ENCODE measurements around the gene TMC7. TPM values are rescaled to one million over a fixed set of nuclear protein-coding genes. Genes with fewer than 3 reads are reported as not detected.

Gene TMC7
- total and polyA plus RNA-seq, 3 donors from 2014 or later = 9.8 to 33.0 (median 14.6) TPM

GRCh38 chr16:19006446-19007315 is 22.9 kb downstream of the TMC7 start:
- WGBS, 2 donors = 92 to 93% methylated on average over 17 to 20 of the region's 20 CpGs
- no peaks in the 10 kb centered on the region for H3K4me1 ChIP-seq
- no peaks in the 10 kb centered on the region for H3K36me3 ChIP-seq (ENCODE audit: low read depth, missing control alignments)
- intact Hi-C loops (cut with DNase I; ENCODE audit: low total_unique reads) = no loop called here
- H3K27ac ChIP-seq = no peak overlapping the region
- DNase-seq = no peak
- H3K9me3 ChIP-seq = no peaks in the 10 kb centered on the region
- TF ChIP-seq, protein P1, sequence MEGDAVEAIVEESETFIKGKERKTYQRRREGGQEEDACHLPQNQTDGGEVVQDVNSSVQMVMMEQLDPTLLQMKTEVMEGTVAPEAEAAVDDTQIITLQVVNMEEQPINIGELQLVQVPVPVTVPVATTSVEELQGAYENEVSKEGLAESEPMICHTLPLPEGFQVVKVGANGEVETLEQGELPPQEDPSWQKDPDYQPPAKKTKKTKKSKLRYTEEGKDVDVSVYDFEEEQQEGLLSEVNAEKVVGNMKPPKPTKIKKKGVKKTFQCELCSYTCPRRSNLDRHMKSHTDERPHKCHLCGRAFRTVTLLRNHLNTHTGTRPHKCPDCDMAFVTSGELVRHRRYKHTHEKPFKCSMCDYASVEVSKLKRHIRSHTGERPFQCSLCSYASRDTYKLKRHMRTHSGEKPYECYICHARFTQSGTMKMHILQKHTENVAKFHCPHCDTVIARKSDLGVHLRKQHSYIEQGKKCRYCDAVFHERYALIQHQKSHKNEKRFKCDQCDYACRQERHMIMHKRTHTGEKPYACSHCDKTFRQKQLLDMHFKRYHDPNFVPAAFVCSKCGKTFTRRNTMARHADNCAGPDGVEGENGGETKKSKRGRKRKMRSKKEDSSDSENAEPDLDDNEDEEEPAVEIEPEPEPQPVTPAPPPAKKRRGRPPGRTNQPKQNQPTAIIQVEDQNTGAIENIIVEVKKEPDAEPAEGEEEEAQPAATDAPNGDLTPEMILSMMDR (IDR thresholded peaks at IDR 0.05) = no peak
- TF ChIP-seq POLR2A (IDR thresholded peaks at IDR 0.05) = no peak
- no peaks in the 10 kb centered on the region for H3K27me3 ChIP-seq
- H3K4me3 ChIP-seq = no peak overlapping the region

DNA sequence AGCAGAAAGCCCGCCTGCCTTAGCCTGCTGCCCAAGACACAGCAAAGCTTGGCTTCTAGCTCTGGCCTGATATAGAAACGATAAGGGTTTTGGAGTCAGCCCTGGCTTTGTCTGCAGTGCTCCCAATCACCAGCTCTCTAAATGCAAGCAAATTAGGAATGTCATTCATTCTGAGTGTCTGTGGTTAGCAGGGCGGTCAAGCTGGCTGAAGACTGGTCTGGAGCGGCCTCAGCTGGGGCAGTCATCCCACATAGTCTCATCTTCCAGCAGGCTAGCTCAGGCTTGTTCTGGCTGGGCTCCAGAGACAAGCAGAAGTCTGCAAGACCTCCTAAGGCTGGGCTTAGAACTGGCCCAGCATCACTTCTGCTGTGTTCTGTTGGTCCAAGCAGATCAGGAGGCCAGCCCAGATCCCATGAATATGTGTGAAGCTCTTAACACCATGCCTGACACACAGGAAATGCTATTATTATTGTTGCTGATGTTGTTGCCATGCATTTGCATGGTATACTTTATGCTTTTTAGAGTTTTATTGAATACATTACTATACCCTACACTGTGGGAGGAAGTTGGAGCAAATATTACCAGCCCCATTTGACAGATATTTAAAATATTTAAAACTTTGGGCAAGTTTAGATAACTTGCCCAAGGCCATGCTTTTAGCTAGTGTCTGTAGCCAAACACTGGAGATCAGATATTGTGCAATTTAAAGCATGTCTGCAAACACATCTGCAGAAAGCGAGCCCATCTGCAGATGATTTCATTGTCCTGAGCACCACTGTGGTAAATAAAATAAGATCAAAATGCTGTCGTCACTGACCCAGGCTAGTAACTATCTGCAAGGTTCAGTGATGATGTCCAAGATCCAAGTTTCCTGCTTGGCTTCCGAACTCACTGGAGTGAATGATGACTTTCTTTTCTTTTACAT is 24.8 kb downstream of the TMC7 start:
- no peaks in the 10 kb centered on the region for H3K9me3 ChIP-seq
- no peak for DNase-seq
- intact Hi-C loops (cut with DNase I; ENCODE audit: low total_unique reads) = no loop called here
- H3K36me3 ChIP-seq (ENCODE audit: low read depth, missing control alignments) = no peaks in the 10 kb centered on the region
- WGBS, 2 donors = 88 to 89% methylated on average over 7 of the region's 7 CpGs
- H3K4me3 ChIP-seq = no peak overlapping the region
- no peaks in the 10 kb centered on the region for H3K27me3 ChIP-seq
- no peaks in the 10 kb centered on the region for H3K4me1 ChIP-seq
- H3K27ac ChIP-seq = no peak overlapping the region
- TF ChIP-seq, protein P1 (IDR thresholded peaks at IDR 0.05) = no peak
- TF ChIP-seq POLR2A (IDR thresholded peaks at IDR 0.05) = no peak

DNA sequence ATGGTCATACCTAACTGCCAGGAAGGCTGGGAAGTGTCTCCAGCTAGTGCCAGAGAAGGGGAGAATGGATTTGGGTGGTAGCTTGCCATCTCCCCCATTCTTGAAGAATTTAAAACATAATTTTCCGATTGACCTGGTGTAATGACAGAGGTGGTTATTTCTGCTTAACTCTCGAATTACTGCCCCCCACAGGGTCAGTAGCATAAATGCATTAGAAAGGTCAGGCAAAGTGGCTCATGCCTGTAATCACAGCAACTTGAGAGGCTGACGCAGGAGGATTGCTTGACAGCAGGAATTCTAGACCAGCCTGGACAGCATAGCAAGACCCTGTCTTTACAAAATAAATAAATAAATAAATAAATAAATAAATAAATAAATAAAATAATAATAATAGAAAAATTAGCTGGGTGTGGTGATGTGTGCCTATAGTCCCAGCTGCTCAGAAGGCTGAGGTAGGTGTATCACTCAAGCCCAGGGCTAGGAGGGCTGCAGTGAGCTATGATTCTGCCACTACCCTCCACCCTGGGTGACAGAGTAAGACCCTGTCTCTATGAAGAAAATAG is 27.5 kb downstream of the TMC7 start:
- H3K4me1 ChIP-seq = no peaks in the 10 kb centered on the region
- 89 to 96% methylated on average over 3 of the region's 3 CpGs for WGBS, 2 donors
- H3K27me3 ChIP-seq = no peaks in the 10 kb centered on the region
- no peak overlapping the region for H3K27ac ChIP-seq
- intact Hi-C loops (cut with DNase I; ENCODE audit: low total_unique reads) = no loop called here
- H3K36me3 ChIP-seq (ENCODE audit: low read depth, missing control alignments) = no peaks in the 10 kb centered on the region
- TF ChIP-seq, protein P1 (IDR thresholded peaks at IDR 0.05) = no peak
- TF ChIP-seq POLR2A (IDR thresholded peaks at IDR 0.05) = no peak
- no peaks in the 10 kb centered on the region for H3K9me3 ChIP-seq
- no peak overlapping the region for H3K4me3 ChIP-seq
- DNase-seq = no peak

DNA sequence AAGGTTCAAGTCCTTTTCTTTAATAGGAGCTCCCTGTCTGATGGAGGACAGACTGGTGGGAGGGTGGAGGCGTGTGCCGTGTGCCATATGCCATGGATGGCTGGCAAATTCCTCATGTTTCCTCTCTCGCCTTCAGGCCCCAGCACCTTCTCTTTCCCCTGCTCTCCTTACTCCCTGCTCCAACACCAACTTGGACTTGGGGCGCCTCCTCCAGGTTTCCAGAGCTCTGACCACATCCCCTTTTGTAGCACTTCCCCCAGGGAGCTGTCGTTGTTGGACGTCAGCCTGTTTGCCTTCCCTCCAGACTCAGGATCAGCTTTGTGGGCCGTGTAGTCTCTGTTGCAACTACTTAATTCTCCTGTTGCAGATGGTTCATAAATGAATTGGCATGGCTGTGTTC is 30.7 kb downstream of the TMC7 start:
- intact Hi-C loops (cut with DNase I; ENCODE audit: low total_unique reads) = no loop called here
- Histone ChIP-seq H3K27me3 (no peaks in the 10 kb centered on the region), H3K27ac (no peak overlapping the region), H3K4me1 (no peaks in the 10 kb centered on the region), H3K4me3 (no peak overlapping the region), H3K9me3 (no peaks in the 10 kb centered on the region), H3K36me3 (ENCODE audit: low read depth, missing control alignments) (no peaks in the 10 kb centered on the region)
- no peak for TF ChIP-seq POLR2A (IDR thresholded peaks at IDR 0.05)
- TF ChIP-seq, protein P1 (IDR thresholded peaks at IDR 0.05) = no peak
- DNase-seq = no peak
- WGBS, 2 donors = 65 to 66% methylated on average over 7 of the region's 7 CpGs

All from testis (tissue), 3 donors.